HFF-Myc (cell line): ENCODE measurements around the gene CRMP1.

Source experiments
- DNase-seq: peaks from one replicate; pipeline ENCODE4 v3.0.0-alpha.2; 2011; ENCODE audit warnings: low read depth; ENCODE audit errors: extremely low read depth
- H3K4me3 ChIP-seq: replicated peaks from 2 replicates; pipeline ENCODE4 v1.5.1; 2011; ENCODE audit warnings: low read depth, mild to moderate bottlenecking, control low read depth, low read length
- CTCF ChIP-seq: IDR thresholded peaks from 2 replicates; pipeline ENCODE4 v1.5.1; 2012; ENCODE audit warnings: mild to moderate bottlenecking, low read depth, low read length, control low read depth; ENCODE audit errors: missing control alignments

CRMP1 gene

GRCh38 chr4:5799406-5799805 is 93.5 kb downstream of the CRMP1 start:
- TF ChIP-seq CTCF, result no peak
- DNase-seq, result no peak
- no peak overlapping the region for H3K4me3 ChIP-seq

DNA sequence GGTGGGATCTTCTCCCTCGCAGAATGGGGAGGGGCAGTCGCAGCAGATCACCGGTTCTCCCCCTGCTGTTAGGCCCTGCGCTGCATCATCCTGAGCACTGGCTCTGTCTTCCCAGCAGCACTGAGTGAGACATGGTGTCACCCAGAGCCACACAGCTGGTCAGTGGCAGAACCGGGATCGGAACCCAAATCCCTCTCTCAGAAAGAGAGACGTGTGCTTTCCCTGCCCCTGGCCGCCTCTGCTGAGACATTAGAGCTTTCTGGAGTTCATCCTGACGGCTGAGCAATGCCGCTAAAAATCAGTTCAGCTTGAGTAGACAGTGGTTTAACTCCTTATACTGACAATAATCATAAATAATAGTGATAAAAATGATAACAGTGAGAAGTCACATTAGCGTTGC is 93.9 kb downstream of the CRMP1 start:
- H3K4me3 ChIP-seq, result no peak overlapping the region
- DNase-seq, result no peak
- no peak for TF ChIP-seq CTCF

- H3K4me3 ChIP-seq, result no peak overlapping the region
- no peak for TF ChIP-seq CTCF
- DNase-seq, result no peak
Measured at GRCh38 chr4:5798462-5798861, 94.4 kb downstream of the CRMP1 start.

- no peak overlapping the region for H3K4me3 ChIP-seq
- TF ChIP-seq CTCF, result no peak
- DNase-seq, result no peak
Measured at GRCh38 chr4:5797866-5798265, 95.0 kb downstream of the CRMP1 start.

GRCh38 chr4:5796976-5797375 is 95.9 kb downstream of the CRMP1 start:
- no peak for TF ChIP-seq CTCF
- DNase-seq, result no peak
- no peak overlapping the region for H3K4me3 ChIP-seq

DNA sequence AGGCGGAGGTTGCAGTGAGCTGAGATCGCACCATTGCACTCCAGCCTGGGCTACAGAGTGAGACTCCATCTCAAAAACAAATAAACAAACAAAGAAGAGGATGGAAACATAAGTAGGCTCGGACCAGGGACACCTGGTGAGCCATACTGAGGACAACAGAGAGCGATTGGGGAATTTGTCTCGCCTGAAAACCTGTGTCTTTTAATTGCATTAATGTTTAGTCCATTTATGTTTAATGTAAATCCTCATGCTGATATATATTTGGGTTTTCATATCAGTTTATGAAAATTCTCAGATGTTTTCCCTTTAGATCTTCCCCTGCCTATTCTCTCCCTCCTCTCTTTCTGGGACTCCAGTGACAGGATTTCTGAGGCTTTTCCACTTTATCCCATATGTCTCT is 97.3 kb downstream of the CRMP1 start:
- TF ChIP-seq CTCF, result no peak
- no peak overlapping the region for H3K4me3 ChIP-seq
- DNase-seq, result no peak

GRCh38 chr4:5793514-5793913 is 99.4 kb downstream of the CRMP1 start:
- no peak overlapping the region for H3K4me3 ChIP-seq
- DNase-seq, result no peak
- TF ChIP-seq CTCF, result no peak
